ENCODE measurements around the gene MAP1LC3A. TPM values are rescaled to one million over a fixed set of nuclear protein-coding genes. Genes with fewer than 3 reads are reported as not detected.

The MAP1LC3A gene
- total and polyA plus RNA-seq, 2 experiments from 2014 or later: 80.3 to 83.1 TPM

DNA sequence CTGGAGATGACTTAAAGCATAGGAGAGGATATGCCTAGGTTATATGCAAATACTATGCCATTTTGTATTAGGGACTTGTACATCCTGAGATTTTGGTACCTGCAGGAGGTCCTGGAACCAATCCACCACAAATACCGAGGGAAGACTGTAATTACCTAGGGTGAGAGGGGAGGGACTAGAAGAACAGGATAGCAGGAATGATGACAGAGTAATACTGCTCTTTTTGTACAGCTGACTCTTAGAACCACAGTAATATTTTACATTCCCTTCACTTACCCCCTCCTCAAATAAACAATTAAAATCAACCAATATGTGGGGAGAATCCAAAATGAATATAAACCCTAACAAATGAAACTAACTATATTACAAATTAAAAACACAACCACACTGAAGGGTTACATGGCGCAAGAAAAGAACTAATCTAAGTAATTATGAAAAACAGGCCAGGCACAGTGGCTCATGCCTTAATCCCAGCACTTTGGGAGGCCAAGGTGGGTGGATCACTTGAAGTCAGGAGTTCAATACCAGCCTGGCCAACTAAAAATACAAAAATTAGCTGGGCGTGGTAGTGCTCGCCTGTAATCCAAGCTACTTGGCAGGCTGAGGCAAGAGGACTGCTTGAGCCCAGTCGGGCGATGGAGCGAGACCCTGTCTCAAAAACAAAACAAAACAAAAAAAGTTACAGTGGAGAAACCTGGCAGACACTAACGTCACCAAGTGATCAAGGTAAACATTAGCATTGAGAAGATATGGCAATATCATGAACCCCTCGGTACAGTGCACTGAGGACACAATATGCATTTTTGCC lies 37.1 kb downstream of the MAP1LC3A start:
- Histone ChIP-seq H3K9ac (no peak overlapping the region), H2AFZ (no peak overlapping the region), H3F3A (ENCODE audit: insufficient read depth) (no peaks in the 10 kb centered on the region), H3K4me2 (ENCODE audit: unreplicated experiment) (no peak overlapping the region), H3K4me3 (no peak overlapping the region), H3K9me2 (ENCODE audit: insufficient read depth) (no peaks in the 10 kb centered on the region), H3K27me3 (replicated peaks; ENCODE audit: insufficient read depth) (no peaks in the 10 kb centered on the region), H3K9me3 (ENCODE audit: low read depth) (no peaks in the 10 kb centered on the region), H3K79me2 (ENCODE audit: insufficient read depth) (no peaks in the 10 kb centered on the region), H4K20me1 (ENCODE audit: insufficient read depth) (no peaks in the 10 kb centered on the region), H3K27ac (no peak overlapping the region), H3K36me3 (ENCODE audit: low read depth) (no peaks in the 10 kb centered on the region), H3K4me1 (ENCODE audit: insufficient read depth) (no peaks in the 10 kb centered on the region)
- 86 to 87% methylated on average over 9 of the region's 9 CpGs for WGBS, 2 experiments (ENCODE audit: low coverage in 1 of 2, low lambda C conversion rate in 2 of 2, missing lambda C conversion rate in 2 of 2)
- in situ Hi-C loops (cut with MboI): no loop called here
- TF ChIP-seq EZH2phosphoT487 (IDR thresholded peaks at IDR 0.05; ENCODE audit: insufficient read depth, low read depth) (no peak), EZH2 (IDR thresholded peaks at IDR 0.05; ENCODE audit: insufficient read depth, poor library complexity, severe bottlenecking) (no peak)
- DNase-seq: no peak

- H3K4me1 ChIP-seq (ENCODE audit: insufficient read depth): no peaks in the 10 kb centered on the region
- in situ Hi-C loops (cut with MboI): no loop called here
- H3K36me3 ChIP-seq (ENCODE audit: low read depth): no peaks in the 10 kb centered on the region
- H3K4me2 ChIP-seq (ENCODE audit: unreplicated experiment): no peak overlapping the region
- H3K9me2 ChIP-seq (ENCODE audit: insufficient read depth): no peaks in the 10 kb centered on the region
- 58 to 60% methylated on average over 9 of the region's 9 CpGs for WGBS, 2 experiments (ENCODE audit: low coverage in 1 of 2, low lambda C conversion rate in 2 of 2, missing lambda C conversion rate in 2 of 2)
- no peak overlapping the region for H2AFZ ChIP-seq
- no peaks in the 10 kb centered on the region for H4K20me1 ChIP-seq (ENCODE audit: insufficient read depth)
- no peak overlapping the region for H3K4me3 ChIP-seq
- DNase-seq: no peak
- H3K27me3 ChIP-seq (replicated peaks; ENCODE audit: insufficient read depth): no peaks in the 10 kb centered on the region
- H3F3A ChIP-seq (ENCODE audit: insufficient read depth): no peaks in the 10 kb centered on the region
- no peaks in the 10 kb centered on the region for H3K9me3 ChIP-seq (ENCODE audit: low read depth)
- H3K27ac ChIP-seq: no peak overlapping the region
- TF ChIP-seq EZH2phosphoT487 (IDR thresholded peaks at IDR 0.05; ENCODE audit: insufficient read depth, low read depth) (no peak), EZH2 (IDR thresholded peaks at IDR 0.05; ENCODE audit: insufficient read depth, poor library complexity, severe bottlenecking) (no peak)
- no peaks in the 10 kb centered on the region for H3K79me2 ChIP-seq (ENCODE audit: insufficient read depth)
- no peak overlapping the region for H3K9ac ChIP-seq
Measured at GRCh38 chr20:34600892-34601653, 42.6 kb downstream of the MAP1LC3A start.

DNA sequence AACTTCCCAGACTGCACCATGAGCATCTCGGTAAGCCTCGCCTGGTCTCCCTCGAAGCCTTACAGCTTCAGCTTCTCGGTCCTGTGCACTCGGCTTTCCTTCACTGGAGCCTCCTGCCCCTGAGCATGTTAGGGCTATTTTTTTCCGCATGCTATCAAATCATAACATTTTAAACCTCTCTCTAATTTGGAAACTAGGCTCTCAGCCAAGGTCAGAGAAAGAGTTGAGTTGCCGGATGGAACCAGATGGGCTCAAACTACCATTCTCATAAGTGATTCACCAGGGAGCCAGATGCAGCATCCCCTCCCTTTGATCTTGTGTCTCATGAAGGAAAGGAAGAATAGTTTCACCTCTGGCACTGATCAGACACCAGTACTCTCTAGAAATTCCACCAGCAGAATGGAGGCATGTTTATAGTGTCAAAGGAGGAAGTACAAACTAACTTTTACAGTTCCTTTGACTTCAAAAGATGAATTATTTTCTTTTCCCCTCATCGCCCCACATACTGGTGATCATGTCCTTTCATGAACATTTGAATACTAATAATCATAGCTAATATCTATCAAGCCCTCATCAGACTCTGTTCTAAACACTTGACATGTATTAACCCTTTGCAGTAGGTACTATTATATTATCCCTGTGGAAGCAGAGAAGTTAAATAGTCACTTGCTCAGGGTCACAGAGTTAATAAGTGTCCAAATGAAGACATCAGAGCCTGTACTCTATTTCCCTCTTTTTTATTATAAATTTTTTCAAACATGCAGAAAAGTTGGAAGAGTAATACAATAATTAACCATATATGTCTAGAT lies 46.7 kb downstream of the MAP1LC3A start:
- Histone ChIP-seq H3K4me2 (ENCODE audit: unreplicated experiment) (no peak overlapping the region), H3K4me1 (ENCODE audit: insufficient read depth) (no peaks in the 10 kb centered on the region), H3K9ac (no peak overlapping the region), H3K27ac (no peak overlapping the region), H3K27me3 (replicated peaks; ENCODE audit: insufficient read depth) (no peaks in the 10 kb centered on the region), H3K9me2 (ENCODE audit: insufficient read depth) (no peaks in the 10 kb centered on the region), H3K9me3 (ENCODE audit: low read depth) (no peaks in the 10 kb centered on the region), H3F3A (ENCODE audit: insufficient read depth) (no peaks in the 10 kb centered on the region), H3K4me3 (no peak overlapping the region), H3K36me3 (ENCODE audit: low read depth) (no peaks in the 10 kb centered on the region; the same call in 1 of the 2 replicates), H4K20me1 (ENCODE audit: insufficient read depth) (no peaks in the 10 kb centered on the region), H2AFZ (no peak overlapping the region), H3K79me2 (ENCODE audit: insufficient read depth) (no peaks in the 10 kb centered on the region)
- DNase-seq: peak; percentile 17
- in situ Hi-C loops (cut with MboI): no loop called here
- WGBS, 2 experiments (ENCODE audit: low coverage in 1 of 2, low lambda C conversion rate in 2 of 2, missing lambda C conversion rate in 2 of 2): 89 to 95% methylated on average over 8 of the region's 8 CpGs
- TF ChIP-seq EZH2 (IDR thresholded peaks at IDR 0.05; ENCODE audit: insufficient read depth, poor library complexity, severe bottlenecking): no peak
- TF ChIP-seq EZH2phosphoT487 (IDR thresholded peaks at IDR 0.05; ENCODE audit: insufficient read depth, low read depth): no peak

DNA sequence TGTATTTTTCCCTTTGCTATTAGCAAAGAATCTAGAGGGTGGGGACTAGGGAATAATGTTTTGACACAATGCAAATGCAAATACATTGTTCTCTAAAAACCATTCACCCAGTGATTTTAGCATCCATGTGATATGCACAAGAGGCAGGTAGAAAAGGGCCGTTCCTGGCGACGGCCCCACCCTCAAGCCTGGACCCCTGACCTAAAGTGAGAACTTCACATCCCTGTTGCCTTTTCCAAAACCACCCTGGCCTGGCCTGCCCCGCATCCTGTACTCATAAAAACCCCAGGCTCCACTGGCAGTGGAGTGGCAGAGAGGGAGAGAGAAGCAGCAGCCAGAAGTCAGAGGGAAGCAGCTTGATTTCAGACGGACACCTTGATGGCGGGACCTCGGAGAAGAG lies 48.5 kb downstream of the MAP1LC3A start:
- Histone ChIP-seq H2AFZ (no peak overlapping the region), H3K9me3 (ENCODE audit: low read depth) (no peaks in the 10 kb centered on the region), H3K9ac (no peak overlapping the region), H4K20me1 (ENCODE audit: insufficient read depth) (no peaks in the 10 kb centered on the region), H3K4me2 (ENCODE audit: unreplicated experiment) (no peak overlapping the region), H3K9me2 (ENCODE audit: insufficient read depth) (no peaks in the 10 kb centered on the region), H3K79me2 (ENCODE audit: insufficient read depth) (no peaks in the 10 kb centered on the region), H3K36me3 (ENCODE audit: low read depth) (no peaks in the 10 kb centered on the region; the same call in 1 of the 2 replicates), H3F3A (ENCODE audit: insufficient read depth) (no peaks in the 10 kb centered on the region), H3K4me1 (ENCODE audit: insufficient read depth) (no peaks in the 10 kb centered on the region), H3K4me3 (no peak overlapping the region), H3K27me3 (replicated peaks; ENCODE audit: insufficient read depth) (no peaks in the 10 kb centered on the region), H3K27ac (no peak overlapping the region)
- in situ Hi-C loops (cut with MboI): no loop called here
- TF ChIP-seq EZH2 (IDR thresholded peaks at IDR 0.05; ENCODE audit: insufficient read depth, poor library complexity, severe bottlenecking): no peak
- TF ChIP-seq EZH2phosphoT487 (IDR thresholded peaks at IDR 0.05; ENCODE audit: insufficient read depth, low read depth): no peak
- WGBS, 2 experiments (ENCODE audit: low coverage in 1 of 2, low lambda C conversion rate in 2 of 2, missing lambda C conversion rate in 2 of 2): 98 to 100% methylated on average over 7 of the region's 7 CpGs
- no peak for DNase-seq

Small RNA genes lying within 50 kb of the gene (small RNA-seq; reads per million reads assigned to genes)
- not detected for gene RF00019 (ENCODE audit: low read depth, low replicate concordance)

Other genes starting within 250 kb of the MAP1LC3A start
- gene ITCH, start 195.4 kb upstream of the MAP1LC3A start, total RNA-seq (2014; rRNA removed; shearing (Covaris generic)): 47.7 and 50.0 TPM in 2 replicates
- gene ITCH, start 195.4 kb upstream of the MAP1LC3A start, polyA plus RNA-seq (2016; fragmentation: Nextera tagmentation; extraction: Ambion mirVana): 28.5 and 31.0 TPM in 2 replicates
- gene DYNLRB1, start 42.3 kb upstream of the MAP1LC3A start, total RNA-seq (2014; rRNA removed; shearing (Covaris generic)): 100 and 123 TPM in 2 replicates
- 279 and 290 TPM in 2 replicates for gene DYNLRB1, start 42.3 kb upstream of the MAP1LC3A start, polyA plus RNA-seq (2016; fragmentation: Nextera tagmentation; extraction: Ambion mirVana)
- 12.5 and 21.6 TPM in 2 replicates for gene PIGU, start 118.4 kb downstream of the MAP1LC3A start, total RNA-seq (2014; rRNA removed; shearing (Covaris generic))
- 19.7 and 21.2 TPM in 2 replicates for gene PIGU, start 118.4 kb downstream of the MAP1LC3A start, polyA plus RNA-seq (2016; fragmentation: Nextera tagmentation; extraction: Ambion mirVana)
- 2.4 and 3.9 TPM in 2 replicates for gene TP53INP2, start 145.6 kb downstream of the MAP1LC3A start, total RNA-seq (2014; rRNA removed; shearing (Covaris generic))
- gene TP53INP2, start 145.6 kb downstream of the MAP1LC3A start, polyA plus RNA-seq (2016; fragmentation: Nextera tagmentation; extraction: Ambion mirVana): 4.4 and 4.9 TPM in 2 replicates

Data from GM23248 (cell line).